NCI-H2196 (cell line): Measurements from ENCODE around the gene FRY.

ENCODE experiments used
- DNase-seq: peaks from one replicate; lab custom pipeline; 2025; ENCODE audit not compliant: unreplicated experiment; lab: John Stamatoyannopoulos, UW

FRY gene

DNA sequence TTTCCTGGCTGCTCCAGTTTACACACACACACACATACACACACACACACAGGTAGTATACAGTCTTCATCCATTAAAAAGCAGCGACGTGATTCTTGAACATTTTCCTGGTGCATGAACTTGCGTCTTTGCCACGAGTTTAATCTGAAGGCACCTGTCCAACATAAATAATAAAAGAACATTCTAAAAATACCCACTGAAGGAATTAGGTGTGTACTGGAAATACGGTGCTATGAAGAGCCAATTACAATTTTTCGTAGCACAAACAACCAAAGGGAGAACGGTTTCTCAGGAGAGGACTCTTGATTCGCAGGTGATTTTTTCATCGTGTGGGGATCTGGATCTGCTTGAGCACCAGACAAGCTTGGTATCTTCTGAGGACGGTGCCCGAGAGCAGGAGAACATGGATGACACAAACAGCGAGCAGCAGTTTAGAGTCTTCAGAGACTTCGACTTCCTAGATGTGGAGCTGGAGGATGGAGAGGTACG is 222.4 kb downstream of the FRY start:
- DNase-seq, result no peak

DNA sequence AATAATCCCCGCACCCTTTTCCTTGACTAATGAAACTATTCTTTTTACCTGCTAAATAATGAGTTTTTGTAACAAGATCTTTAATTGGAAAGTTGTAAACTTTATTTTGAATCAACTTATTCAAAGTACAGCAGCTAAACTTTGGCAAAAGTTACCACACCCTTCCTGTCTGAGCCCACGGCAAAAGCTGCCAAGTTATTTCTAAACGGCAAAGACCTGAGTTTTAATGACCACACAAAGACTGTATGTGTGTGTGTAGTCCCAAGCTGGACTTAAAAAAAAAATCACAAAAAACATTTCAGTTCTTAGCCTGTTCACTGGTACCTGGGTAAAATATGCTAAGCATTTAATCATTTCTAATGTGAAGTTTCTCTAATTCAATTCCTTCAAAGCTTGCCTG is 222.8 kb downstream of the FRY start:
- DNase-seq, result no peak

GRCh38 chr13:32254916-32255723 is 223.5 kb downstream of the FRY start:
- no peak for DNase-seq

DNA sequence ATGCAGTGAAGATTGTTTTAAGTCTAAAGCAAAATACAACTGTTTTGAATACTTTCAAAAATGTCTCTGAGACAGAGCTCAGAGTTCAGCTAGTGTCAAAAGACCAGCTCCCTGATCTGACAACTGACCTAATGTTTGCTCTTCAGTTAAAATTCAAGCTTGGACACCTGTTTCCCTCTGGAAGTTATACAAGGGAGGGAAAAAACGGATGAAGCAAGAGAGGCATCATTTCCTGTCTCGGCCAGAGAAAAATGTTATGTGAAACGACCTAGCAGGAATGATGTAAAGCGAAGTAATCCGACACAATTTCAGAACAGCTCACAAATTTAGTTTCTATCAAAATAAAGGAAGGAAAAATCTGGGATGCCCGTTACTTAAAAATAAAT is 224.1 kb downstream of the FRY start:
- DNase-seq, result no peak

- no peak for DNase-seq
Measured at GRCh38 chr13:32256243-32256642, 224.7 kb downstream of the FRY start.

DNA sequence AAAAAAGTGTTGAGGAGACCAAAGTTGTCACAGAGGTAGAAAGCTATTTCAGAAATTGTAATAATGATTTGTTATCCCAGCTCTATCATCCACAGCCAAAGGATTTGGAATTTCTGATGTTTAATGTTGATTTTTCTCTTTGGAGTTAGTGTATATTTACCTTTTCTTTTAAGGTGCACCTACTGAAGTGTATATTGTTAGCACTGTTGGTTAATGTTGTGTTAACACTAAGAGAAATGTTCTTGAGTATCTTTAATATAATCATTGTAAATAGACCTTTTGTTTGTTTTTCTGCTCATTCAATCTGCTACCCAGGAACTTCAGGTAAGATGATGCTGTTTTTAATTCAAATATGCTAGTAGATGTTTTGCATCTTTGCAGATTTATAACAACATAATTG is 226.1 kb downstream of the FRY start:
- DNase-seq, result no peak

DNA sequence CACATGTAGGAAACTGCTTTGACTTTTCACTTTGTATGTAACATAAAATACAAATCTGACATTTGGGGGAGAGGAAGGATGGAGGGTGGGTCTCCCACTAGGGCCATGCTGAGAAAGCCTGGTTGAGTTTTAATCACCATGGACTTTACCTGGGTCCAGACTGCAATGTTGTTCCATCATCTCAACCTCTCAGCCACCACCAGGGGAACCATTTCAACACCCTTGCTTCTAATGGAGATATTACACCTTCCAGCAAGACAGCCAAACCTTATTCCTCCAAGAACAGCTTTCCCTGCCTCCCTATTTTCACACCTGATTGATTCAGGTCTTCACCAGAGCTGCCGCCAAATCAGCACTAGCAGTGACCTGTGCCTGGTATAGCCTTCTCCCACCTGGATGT is 227.5 kb downstream of the FRY start:
- no peak for DNase-seq

GRCh38 chr13:32261567-32261966 is 230.0 kb downstream of the FRY start:
- no peak for DNase-seq

- no peak for DNase-seq
Measured at GRCh38 chr13:32262165-32262564, 230.6 kb downstream of the FRY start.

GRCh38 chr13:32262619-32263018 is 231.0 kb downstream of the FRY start:
- DNase-seq, result no peak

- DNase-seq, result no peak
Measured at GRCh38 chr13:32264407-32264806, 232.8 kb downstream of the FRY start.

GRCh38 chr13:32265726-32266125 is 234.2 kb downstream of the FRY start:
- no peak for DNase-seq

DNA sequence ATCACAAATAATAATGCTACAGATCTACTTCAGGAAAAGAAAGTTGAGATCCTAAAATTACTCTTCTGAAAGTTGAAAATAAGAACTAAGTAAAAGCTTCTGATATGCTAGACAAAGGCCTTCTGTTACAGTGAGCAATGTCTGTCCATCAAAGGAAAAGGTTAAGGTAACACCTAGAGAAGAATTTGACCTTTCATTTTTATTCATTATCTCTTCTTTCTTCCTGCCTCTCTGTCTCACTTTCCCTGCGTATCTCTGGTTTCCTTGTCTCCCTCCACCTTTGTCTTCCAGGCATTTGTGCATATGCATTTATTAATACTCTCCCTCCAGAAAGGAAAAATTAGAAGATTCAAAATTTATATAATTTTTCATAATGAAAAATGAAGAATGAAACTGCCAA is 234.6 kb downstream of the FRY start:
- DNase-seq, result no peak

- DNase-seq, result peak; percentile 7
Measured at GRCh38 chr13:32267836-32268439, 236.4 kb downstream of the FRY start.

GRCh38 chr13:32272021-32272683 is 240.6 kb downstream of the FRY start:
- no peak for DNase-seq

- DNase-seq, result no peak
Measured at GRCh38 chr13:32277839-32278238, 246.3 kb downstream of the FRY start.

GRCh38 chr13:32278426-32278825 is 246.9 kb downstream of the FRY start:
- no peak for DNase-seq

GRCh38 chr13:32281096-32281495 is 249.5 kb downstream of the FRY start:
- no peak for DNase-seq

DNA sequence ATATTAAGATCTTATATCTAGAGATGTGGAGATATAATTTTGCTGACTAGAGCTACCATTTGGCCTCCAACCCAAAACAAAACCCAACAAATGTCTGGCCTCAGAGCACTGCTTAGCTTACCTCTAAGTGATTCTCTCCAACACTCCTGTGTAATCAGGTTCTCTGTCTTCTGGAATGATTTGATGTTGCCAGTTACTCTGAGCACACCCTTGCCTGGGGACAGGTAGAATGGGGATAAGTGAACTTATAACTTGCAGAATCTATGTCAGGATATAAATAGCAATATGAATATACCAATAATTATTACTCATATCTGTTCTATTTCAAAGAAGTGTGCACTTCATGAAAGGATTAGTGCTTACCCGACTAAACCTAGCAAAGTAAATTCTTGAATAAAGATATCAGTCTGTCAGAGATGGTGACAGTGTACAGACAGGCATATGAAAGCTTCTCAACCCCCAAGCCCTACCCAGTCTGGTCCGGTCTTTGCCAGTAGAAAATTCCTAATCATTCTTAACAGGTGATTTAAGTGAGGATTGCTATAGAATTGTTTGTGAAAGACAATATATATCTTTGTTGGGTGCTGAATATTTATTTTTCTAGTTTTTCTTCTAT is 250.6 kb downstream of the FRY start:
- DNase-seq, result no peak

DNA sequence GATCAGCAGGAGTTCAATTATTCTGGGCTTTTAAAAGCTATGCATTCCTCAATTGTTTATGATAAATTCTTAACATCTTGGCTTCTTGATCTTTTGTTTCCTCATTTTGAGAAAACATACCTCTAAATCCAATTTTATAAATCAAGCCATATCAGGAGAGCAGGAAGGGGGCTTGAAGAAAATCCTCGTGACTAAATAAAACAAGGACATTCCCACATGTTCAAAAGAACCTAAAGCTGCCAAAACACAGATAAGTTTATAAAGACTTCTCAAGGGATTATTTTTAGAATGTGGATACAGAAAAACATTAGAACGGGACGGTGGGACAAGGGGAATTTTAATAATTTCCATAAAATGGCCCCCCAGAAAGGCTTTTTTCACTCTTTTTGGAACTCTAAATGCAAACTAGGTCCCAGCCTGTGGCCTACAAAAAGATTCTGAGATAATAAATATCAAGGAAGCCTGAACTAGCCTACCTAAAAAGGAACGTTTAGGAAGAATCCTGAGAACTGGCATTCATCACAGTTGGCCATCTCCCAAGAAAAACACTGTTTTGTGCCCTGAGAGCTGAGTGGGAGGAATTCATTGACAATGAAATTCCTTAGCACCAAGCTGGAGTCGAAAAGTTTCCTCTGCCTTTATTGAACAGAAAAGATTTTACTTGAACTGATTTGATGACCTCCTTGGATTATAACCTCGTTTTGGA is 253.5 kb downstream of the FRY start:
- DNase-seq, result no peak

GRCh38 chr13:32285633-32285965 is 254.0 kb downstream of the FRY start:
- DNase-seq, result no peak
